WI38 (cell line): ENCODE data around the gene ASB15.

Experiments used
- H3K4me3 ChIP-seq: 2 replicates; pipeline ENCODE4 v1.5.1; 2011; ENCODE audit warnings: low read depth, mild to moderate bottlenecking, control low read depth, low read length
- CTCF ChIP-seq: IDR thresholded peaks from 2 replicates; pipeline ENCODE4 v1.5.1; 2012; ENCODE audit warnings: low read depth, mild to moderate bottlenecking, control low read depth, low read length

The ASB15 gene

GRCh38 chr7:123645516-123645915, 43.9 kb downstream of the ASB15 start:
- no peak overlapping the region for H3K4me3 ChIP-seq
- TF ChIP-seq CTCF, result no peak

GRCh38 chr7:123647106-123647730, 45.6 kb downstream of the ASB15 start:
- H3K4me3 ChIP-seq, result no peak overlapping the region
- TF ChIP-seq CTCF, result no peak

- TF ChIP-seq CTCF, result no peak
- H3K4me3 ChIP-seq, result no peak overlapping the region
Measured at GRCh38 chr7:123649964-123650363, 48.3 kb downstream of the ASB15 start.

- TF ChIP-seq CTCF, result no peak
- no peak overlapping the region for H3K4me3 ChIP-seq
Measured at GRCh38 chr7:123650595-123650994, 49.0 kb downstream of the ASB15 start.

GRCh38 chr7:123652406-123652805, 50.8 kb downstream of the ASB15 start:
- no peak for TF ChIP-seq CTCF
- no peak overlapping the region for H3K4me3 ChIP-seq

GRCh38 chr7:123653162-123653561, 51.5 kb downstream of the ASB15 start:
- no peak for TF ChIP-seq CTCF
- no peak overlapping the region for H3K4me3 ChIP-seq

- no peak for TF ChIP-seq CTCF
- H3K4me3 ChIP-seq, result no peak within 1 kb of the TSS
Measured at GRCh38 chr7:123655614-123656013, 54.0 kb downstream of the ASB15 start, which contains the start of gene LMOD2. LMOD2 (plus strand) TSS chr7:123655866; CDS start chr7:123655964, 98 bp downstream.
